Kidney epithelial cell (primary cell): ENCODE data around the gene E2F6. TPM values are rescaled to one million over a fixed set of nuclear protein-coding genes. Genes with fewer than 3 reads are reported as not detected.

ENCODE experiments used
- DNase-seq: peaks from one replicate; pipeline ENCODE4 v3.0.0-alpha.2; 2010; ENCODE audit warnings: low read depth
- H3K27me3 ChIP-seq: 2 replicates; pipeline ENCODE4 v1.6.0; 2011; ENCODE audit warnings: low read length; ENCODE audit not compliant: control insufficient read depth, insufficient read depth
- H3K36me3 ChIP-seq: 2 replicates; pipeline ENCODE4 v1.5.1; 2011; ENCODE audit warnings: low read length; ENCODE audit not compliant: control insufficient read depth, insufficient read depth
- H3K4me3 ChIP-seq: 2 replicates; pipeline ENCODE4 v1.5.1; 2011; ENCODE audit warnings: low read depth, mild to moderate bottlenecking, control low read depth, low read length
- total RNA-seq: library from RNA; depleted of rRNA; stranded (reverse); fragments of >200 nt; gene quantifications from 2 replicates; pipeline ENCODE4 v1.2.3, GENCODE V29; 2015
- TF ChIP-seq, protein P1 (sequence below): IDR thresholded peaks from 2 replicates; pipeline ENCODE4 v1.5.1; 2011; ENCODE audit warnings: mild to moderate bottlenecking, moderate library complexity, low read length, control low read depth, inconsistent platforms; ENCODE audit not compliant: insufficient read depth, poor library complexity, severe bottlenecking

Gene E2F6
- total RNA-seq, 1 donor from 2014 or later, result 15.0 TPM

DNA sequence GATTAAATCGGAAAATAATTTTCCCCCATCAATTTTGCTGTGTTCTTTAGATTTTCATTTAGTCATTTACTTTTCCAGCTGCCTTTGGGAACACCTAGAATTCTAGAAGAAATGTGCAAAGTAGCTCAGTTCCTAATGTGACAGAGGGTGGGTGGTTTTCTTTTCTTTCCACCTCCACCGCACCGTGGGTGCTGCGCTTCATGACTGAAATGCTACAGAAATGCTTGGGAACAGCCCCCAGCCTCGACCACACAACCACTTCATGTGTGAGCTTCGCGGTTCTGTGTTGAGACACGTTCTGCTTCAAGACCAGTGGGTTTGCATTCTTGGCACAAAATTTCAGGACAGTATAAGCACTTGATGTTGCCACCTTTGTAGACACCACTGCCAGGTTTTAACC lies 30.9 kb downstream of the E2F6 start:
- H3K4me3 ChIP-seq, result no peak overlapping the region
- DNase-seq, result no peak
- H3K27me3 ChIP-seq, result no peaks in the 10 kb centered on the region
- TF ChIP-seq, protein P1, sequence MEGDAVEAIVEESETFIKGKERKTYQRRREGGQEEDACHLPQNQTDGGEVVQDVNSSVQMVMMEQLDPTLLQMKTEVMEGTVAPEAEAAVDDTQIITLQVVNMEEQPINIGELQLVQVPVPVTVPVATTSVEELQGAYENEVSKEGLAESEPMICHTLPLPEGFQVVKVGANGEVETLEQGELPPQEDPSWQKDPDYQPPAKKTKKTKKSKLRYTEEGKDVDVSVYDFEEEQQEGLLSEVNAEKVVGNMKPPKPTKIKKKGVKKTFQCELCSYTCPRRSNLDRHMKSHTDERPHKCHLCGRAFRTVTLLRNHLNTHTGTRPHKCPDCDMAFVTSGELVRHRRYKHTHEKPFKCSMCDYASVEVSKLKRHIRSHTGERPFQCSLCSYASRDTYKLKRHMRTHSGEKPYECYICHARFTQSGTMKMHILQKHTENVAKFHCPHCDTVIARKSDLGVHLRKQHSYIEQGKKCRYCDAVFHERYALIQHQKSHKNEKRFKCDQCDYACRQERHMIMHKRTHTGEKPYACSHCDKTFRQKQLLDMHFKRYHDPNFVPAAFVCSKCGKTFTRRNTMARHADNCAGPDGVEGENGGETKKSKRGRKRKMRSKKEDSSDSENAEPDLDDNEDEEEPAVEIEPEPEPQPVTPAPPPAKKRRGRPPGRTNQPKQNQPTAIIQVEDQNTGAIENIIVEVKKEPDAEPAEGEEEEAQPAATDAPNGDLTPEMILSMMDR, result no peak
- H3K36me3 ChIP-seq, result no peaks in the 10 kb centered on the region

DNA sequence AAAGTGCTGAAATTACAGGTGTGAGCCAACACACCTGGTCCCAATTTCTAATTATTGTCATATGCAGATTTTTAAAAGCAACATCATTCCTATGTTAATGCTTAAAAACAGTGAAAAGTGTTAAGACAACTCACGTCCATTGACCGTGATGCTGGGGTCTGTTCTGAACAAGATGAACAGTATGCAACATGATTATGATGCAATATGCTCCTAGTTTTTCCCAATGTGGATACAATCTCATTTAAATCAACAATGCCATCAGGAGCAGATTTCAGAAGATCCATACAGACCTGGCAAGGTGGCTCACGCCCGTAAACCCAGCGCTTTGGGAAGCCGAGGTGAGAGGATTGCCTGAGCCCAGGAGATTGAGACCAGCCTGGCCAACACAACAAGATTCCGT lies 31.5 kb downstream of the E2F6 start:
- H3K27me3 ChIP-seq, result no peaks in the 10 kb centered on the region
- no peak for DNase-seq
- TF ChIP-seq, protein P1, result no peak
- H3K36me3 ChIP-seq, result no peaks in the 10 kb centered on the region
- H3K4me3 ChIP-seq, result no peak overlapping the region

DNA sequence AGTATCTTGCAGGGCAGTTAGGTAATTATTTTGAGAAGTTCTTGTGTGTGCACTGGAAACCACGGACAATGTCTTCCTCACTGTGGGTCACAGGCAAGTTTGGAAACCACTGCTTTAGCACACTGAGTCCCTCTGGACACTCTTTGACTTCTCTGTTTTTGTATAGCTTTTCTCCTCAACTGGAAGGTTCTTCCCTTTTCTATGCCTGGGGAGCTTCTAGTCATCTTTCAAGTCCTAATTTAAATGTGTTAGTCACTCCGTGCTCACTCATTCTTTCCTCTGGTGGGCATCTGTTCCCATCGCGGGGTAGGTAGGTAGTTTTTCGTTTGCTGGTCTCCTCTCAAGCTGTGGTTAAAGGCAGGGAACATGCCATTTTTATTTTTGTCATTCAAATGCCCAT lies 32.1 kb downstream of the E2F6 start:
- no peak for DNase-seq
- no peaks in the 10 kb centered on the region for H3K27me3 ChIP-seq
- TF ChIP-seq, protein P1, result no peak

DNA sequence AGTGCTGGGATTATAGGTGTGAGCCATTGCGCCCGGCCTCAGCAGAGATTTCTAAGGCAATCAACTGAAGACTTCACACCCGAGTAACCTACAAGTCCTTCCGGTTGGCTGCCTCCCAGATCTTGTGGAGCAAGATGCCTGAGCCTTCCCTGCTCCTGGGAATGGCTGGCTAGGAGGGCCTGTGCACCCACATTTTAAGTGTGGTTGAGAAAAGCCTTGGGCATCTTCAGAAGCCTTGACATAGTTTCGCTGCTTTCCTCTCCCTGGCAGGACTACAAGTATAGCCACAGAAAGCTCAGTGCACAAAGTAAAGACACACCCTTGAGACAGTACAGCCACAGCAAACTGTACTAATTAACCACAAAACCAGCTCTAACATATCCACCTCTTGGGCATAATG lies 35.2 kb downstream of the E2F6 start:
- Histone ChIP-seq H3K27me3 (no peaks in the 10 kb centered on the region), H3K36me3 (no peaks in the 10 kb centered on the region), H3K4me3 (no peak overlapping the region)
- TF ChIP-seq, protein P1, result no peak
- DNase-seq, result no peak

More for the DNA sequence above, 32.1 kb downstream of the E2F6 start:
- no peaks in the 10 kb centered on the region for H3K36me3 ChIP-seq
- no peak overlapping the region for H3K4me3 ChIP-seq

DNA sequence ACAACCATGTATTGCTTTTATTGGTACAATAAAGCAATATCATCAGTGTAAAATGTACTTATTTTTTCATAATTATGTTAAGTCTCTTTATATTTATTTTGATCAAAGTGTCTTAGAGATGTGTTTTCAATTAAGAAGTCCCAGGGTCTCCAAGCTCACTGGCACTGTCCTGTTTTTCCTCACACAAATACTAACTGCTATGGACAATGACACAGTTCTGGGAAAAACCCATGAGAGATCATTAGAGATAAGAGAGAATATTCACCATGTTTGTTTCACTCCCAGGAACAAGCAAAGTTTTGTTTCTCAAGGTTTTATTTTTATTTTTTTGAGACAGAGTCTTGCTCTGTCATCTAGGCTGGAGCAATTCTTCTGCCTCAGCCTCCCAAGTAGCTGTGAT lies 38.7 kb downstream of the E2F6 start:
- no peak overlapping the region for H3K4me3 ChIP-seq
- TF ChIP-seq, protein P1, result no peak
- H3K36me3 ChIP-seq, result no peaks in the 10 kb centered on the region
- no peaks in the 10 kb centered on the region for H3K27me3 ChIP-seq
- no peak for DNase-seq

DNA sequence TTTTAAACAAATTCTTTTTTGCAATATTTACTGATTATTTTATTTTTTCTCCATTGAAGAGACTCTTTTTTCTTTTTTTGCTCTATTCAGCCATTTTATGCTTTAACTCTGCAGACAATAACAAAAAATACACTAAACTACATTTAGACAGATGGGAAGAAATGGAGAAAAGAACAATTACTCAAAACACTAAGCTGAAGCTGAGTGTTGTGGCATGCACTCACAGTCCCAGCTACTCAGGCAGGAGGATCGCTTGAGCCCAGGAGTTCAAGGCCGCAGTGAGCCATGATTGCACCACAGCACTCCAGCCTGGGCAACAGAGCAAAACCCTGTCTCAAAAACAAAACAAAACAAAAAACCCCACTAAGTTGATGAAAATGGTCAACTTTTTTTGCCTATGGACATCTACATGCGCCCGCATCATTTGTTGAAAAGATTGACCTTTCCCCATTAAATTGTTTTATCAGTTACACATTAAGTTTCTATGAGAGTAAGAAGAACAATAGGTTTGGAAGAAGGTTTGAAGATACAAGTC lies 43.0 kb downstream of the E2F6 start:
- TF ChIP-seq, protein P1, result no peak
- H3K27me3 ChIP-seq, result no peaks in the 10 kb centered on the region
- DNase-seq, result no peak
- no peak overlapping the region for H3K4me3 ChIP-seq
- H3K36me3 ChIP-seq, result no peaks in the 10 kb centered on the region
